T follicular helper cell (primary cell): ENCODE data around the gene MPO.

ENCODE experiments used
- DNase-seq: peaks from one replicate; pipeline ENCODE4 v3.0.0-alpha.2; 2020; ENCODE audit warnings: low read depth

Gene MPO

GRCh38 chr17:58279016-58279711 is 1.6 kb downstream of the MPO start:
- no peak for DNase-seq

- no peak for DNase-seq
Observed at GRCh38 chr17:58278661-58279015, 2.1 kb downstream of the MPO start.

DNA sequence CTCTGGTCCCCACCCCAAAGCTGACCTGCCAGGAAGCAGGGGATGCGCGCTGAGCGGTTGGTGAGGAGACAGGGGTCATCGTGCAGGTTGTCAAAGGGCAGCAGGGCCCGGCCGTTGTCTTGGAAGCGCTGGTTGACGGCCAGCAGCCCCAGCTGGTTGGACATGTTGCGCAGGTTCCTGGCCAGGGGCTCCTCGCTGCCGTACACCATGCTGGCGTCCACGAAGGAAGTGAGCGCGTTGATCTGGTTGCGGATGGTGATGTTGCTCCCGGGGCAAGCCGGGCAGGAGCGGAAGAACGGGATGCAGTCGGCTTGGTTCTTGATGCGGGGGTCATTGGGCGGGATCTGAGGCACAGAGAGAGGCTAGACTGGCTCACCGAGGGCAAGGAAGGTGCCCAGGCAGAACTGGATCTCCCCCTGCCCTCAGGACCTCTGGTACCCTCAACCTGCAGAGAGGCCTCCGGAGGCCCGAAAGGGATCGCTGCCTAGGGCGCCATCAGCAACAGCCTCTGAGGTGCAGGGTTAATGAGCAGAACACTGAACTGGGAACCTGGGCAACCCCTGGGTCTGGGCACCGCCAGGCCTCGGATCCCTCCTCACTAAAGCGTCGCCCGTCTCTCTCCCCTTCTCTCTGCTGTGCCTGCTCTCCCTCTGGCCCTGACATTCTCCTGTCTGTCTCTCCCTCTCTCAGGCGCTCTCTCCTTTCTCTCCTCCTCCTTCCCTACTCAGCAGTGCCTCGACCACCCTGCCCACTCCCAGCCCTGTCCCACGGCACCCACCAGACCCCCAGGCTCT is 2.7 kb downstream of the MPO start:
- DNase-seq, result no peak

DNA sequence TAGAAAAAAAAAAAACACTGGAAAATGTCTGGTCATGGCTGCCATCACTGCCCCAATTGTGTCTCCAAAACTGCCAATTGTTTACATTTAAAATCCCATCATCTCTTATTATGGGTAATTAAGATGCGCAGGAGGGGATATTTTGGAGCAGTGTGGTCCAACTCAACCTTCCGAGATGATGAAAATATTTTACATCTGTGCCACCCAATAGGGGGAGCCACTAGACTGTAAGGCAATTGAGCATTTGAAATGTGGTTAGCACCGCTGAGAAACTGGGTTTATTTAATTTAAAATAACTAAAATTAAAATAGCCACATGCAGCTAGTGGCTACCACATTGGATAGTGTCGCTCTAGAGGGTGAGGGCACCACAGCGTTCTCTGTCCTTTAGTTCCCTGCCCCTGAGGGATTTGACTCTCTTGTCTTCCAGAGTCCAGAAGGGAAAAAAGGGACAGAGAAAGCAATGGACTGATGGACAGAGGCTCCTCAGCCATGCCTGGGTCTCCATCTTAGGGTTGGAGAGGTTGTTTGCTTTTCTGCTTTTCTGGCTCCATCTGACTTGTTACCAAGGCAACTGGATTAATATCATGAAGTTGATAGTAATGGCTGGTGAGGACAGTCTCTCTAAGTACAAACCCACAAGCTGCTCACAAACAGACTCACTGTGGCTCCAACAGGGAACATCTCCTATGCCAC is 3.5 kb downstream of the MPO start:
- no peak for DNase-seq

GRCh38 chr17:58276423-58276822 is 4.3 kb downstream of the MPO start:
- no peak for DNase-seq

DNA sequence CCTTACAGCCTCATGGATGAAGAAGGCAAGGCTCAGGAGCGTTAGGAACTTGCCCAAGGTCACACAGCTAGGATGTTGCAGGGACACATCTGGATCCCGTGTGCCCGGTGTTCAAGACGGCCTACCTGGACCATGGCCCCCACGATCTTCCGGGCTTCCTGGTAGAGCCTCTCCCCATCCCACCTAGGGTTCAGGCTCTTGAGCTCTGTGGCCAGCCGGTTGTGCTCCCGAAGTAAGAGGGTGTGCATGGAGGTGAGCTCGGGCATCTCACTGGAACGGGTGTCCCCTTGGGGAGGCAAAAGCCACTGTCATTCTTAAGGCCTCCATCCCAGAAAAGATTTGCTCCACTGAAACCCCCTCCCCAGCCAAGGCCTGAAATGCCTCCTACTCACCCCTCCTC is 5.3 kb downstream of the MPO start:
- no peak for DNase-seq

DNA sequence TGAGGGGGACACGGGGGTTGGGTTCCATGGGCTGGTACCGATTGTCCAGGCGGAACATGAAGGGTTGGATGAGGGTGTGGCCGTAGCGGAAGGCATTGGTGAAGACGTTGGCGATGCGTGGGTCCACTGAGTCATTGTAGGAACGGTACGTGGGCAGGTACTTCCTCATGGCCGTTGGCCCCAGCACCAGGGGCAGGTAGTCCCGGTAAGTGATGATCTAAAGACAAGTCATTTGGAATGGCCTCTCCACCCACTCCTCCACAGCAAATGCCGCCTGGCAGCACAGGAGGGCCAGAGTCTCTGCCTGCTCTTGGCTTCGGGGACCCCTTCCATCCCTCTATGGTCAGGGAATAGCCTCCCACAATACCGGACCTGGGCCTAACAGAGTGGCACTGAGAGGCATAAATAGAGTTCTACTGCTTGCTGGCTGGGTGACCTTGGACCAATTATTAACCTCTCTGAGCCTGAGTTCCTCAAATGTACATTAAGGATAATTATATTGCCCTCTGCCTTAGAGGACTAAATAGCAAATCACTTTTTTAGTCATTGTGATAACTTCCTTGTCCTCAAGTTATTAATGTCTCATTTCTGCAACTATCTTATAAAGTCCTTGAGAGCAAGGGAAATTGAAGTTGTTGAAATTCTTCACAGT is 7.2 kb downstream of the MPO start:
- no peak for DNase-seq

DNA sequence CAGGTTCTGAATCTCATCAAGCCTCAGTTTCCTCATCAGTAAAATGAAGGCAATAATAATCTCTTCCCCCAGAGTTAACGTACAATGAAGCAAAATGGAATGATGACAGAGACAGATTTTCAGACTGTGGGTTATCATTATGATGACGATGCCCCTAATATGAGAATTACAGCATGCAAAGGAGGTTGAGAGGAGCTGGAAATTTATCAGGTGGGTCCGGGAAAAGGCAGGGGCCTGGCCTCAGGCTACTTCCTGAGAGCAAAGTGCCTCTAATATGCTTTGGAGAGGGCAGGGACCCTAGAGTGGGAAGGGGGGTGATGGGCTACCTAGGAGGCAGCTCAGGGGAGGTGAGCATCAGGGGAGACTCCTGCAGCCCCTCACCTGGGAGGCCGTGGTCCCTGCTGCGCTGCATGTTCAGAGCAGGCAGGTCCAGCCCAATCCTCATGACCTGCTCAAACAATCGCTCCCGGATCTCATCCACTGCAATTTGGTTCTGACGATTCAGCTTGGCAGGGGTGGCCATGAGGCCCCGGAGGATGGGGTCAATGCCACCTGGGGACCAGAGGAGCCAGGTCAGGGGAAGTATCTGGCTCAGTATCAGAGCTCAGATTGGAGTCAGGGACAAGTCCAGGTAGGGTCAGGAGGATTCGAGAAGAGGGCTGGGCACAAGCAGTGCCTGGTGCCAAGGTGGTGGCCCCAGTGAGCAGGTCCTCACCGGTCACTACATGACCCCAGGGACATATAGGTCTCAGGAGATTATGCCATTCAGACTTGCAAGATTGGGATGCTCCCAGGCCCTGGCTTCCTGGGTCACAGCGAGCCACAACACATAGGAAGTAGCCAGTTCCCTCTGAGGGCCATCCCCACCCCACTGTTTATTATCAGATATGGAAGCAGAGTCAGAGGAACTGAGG is 8.1 kb downstream of the MPO start:
- DNase-seq, result no peak

GRCh38 chr17:58271216-58271931 is 9.4 kb downstream of the MPO start:
- DNase-seq, result no peak

DNA sequence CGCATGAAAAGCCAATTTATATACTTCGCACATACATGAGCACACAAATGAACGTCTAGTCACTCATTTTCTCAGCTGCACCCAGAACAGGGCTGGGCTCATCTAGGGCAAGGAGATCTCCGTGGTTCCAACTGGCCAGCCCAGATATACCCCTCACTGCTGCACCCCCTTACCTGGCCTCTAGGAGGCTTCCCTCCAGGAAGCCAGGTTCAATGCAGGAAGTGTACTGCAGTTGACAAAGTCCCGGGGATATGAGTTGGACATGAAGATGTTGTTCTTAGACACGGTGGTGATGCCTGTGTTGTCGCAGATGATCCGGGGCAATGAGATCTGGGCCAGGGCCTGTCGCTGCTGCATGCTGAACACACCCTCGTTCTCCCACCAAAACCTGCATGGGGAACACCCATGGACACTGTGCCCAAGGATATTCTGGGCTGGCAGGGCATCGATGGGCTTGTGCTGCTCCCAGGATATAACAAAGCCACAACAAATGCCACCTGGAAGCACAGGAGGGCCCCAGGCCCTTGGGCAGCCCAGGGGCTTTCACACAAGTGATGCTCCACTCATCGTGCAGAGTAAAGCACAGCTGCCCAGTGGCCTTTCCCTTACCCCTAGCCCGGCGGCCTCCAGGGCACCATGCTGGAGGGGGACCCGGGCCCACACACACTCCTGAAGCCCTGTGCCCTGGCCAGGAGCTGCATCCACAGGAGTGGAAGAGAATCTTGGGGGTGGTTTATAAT is 10.1 kb downstream of the MPO start:
- DNase-seq, result no peak

- DNase-seq, result no peak
Observed at GRCh38 chr17:58269557-58270291, 11.0 kb downstream of the MPO start.

DNA sequence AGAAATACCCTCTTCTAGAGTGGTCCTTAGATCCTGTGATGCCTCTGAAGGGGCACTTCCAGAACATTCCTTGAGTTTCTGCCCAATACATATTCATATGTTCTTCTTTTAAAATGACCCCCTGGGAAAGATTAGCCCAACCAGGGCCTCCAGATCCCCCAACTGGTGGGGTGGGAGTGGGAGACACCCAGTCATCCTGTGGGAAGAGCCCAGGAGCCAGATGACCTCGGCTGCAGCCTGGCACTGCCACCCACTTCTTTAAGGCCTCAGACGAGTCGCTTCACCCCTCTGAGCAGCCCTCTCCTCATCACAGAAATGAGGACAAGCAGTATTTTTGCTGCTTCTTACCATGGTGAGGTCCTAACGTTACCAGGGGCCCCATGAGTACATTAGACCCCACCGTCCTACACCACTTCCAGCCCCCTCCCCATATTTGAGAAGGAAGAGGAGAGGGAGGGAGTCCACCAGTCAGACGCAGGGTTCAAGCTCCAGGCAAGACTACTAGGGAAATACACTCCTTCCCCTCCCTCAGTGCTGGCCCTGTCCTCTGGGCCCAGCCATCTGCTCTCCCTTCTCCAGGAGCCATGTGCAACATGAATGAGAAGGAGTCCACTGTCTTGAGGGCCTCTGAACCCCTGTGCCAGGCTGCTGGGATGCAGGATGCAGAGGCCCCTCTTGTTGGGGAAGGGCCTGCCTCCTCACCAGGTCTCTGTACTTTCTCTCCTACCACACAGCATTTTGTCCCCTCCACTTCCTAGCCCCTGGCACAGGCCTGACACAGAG is 11.8 kb downstream of the MPO start:
- DNase-seq, result no peak

- DNase-seq, result no peak
Observed at GRCh38 chr17:58268326-58268725, 12.4 kb downstream of the MPO start.

DNA sequence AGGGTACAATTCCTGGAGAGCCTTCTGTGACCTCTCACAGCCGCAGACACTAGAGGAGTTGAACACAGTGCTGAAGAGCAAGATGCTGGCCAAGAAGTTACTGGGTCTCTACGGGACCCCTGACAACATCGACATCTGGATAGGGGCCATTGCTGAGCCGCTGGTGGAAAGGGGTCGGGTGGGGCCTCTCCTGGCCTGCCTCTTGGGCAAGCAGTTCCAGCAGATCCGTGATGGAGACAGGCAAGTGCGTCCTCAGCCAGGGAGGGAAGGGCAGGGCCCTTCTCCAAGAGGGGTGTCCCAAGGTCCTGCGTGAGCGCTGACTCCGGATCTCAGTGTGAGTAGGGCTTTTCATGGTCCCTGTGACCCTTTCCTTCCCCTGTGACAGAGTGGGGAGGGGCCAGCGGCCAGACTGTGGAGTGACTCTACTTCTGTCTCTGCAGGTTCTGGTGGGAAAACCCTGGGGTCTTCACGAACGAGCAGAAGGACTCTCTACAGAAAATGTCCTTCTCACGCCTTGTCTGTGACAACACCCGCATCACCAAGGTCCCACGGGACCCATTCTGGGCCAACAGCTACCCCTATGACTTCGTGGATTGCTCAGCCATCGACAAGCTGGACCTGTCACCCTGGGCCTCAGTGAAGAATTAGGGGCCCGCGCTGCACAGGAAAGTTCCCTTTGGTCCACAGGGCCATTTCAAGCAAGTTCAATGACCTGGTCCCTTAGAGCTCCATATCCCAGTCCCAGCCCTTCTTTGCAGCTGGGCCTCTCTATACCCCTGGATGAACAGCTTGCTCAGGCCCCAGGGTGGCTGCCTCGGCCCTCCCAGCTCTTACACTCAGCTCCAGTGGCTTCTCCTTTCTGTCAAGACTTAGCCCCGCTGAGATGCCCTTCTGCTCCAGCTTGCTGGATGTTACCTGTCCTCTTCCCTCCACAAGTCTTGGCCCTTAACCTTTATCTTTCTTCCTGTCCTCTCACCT is 13.1 kb downstream of the MPO start:
- no peak for DNase-seq

- DNase-seq, result no peak
Observed at GRCh38 chr17:58265902-58266875, 14.5 kb downstream of the MPO start.

DNA sequence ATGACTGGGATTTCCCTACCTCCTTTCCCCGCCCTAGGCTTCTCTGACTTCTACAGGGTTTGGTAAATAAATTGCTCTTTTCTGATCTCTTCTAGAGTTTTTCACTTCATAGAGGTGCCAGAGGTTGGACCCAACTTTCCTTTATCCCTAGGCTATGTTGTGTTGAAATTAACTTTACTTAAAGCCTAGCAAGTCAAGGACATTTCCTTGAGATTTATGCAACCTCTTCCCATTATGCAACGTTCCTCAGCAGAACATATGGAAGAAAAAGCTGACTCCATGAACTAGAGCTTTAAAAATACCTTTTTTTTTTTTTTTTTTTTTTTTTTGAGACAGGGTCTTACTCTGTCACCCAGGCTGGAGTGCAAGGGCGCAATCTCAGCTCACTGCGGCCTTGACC is 15.5 kb downstream of the MPO start:
- DNase-seq, result no peak
